B cell (primary cell): Measurements from ENCODE around the gene ANKFN1.

Source experiments
- EZH2 ChIP-seq: IDR thresholded peaks from 2 replicates; pipeline ENCODE4 v1.6.1; 2012; ENCODE audit warnings: borderline replicate concordance, low read depth, mild to moderate bottlenecking, moderate library complexity, low read length; ENCODE audit not compliant: insufficient read depth, poor library complexity, severe bottlenecking
- TF ChIP-seq, protein P1 (sequence below): fragments of 200-600 bp; IDR thresholded peaks from one replicate; pipeline ENCODE4 v1.8.0; 2022; ENCODE audit warnings: antibody characterized with exemption, mild to moderate bottlenecking

GRCh38 chr17:56186222-56186786 is 33.0 kb downstream of the ANKFN1 start:
- TF ChIP-seq, protein P1, sequence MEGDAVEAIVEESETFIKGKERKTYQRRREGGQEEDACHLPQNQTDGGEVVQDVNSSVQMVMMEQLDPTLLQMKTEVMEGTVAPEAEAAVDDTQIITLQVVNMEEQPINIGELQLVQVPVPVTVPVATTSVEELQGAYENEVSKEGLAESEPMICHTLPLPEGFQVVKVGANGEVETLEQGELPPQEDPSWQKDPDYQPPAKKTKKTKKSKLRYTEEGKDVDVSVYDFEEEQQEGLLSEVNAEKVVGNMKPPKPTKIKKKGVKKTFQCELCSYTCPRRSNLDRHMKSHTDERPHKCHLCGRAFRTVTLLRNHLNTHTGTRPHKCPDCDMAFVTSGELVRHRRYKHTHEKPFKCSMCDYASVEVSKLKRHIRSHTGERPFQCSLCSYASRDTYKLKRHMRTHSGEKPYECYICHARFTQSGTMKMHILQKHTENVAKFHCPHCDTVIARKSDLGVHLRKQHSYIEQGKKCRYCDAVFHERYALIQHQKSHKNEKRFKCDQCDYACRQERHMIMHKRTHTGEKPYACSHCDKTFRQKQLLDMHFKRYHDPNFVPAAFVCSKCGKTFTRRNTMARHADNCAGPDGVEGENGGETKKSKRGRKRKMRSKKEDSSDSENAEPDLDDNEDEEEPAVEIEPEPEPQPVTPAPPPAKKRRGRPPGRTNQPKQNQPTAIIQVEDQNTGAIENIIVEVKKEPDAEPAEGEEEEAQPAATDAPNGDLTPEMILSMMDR, result no peak
- no peak for TF ChIP-seq EZH2
